Nephron (organoid): ENCODE results near the gene UNC119.

Experiments used
- H3K27ac Mint-ChIP-seq, 3 experiments: 2 replicates each; pipeline ENCODE4 v1.8.0; 2020; ENCODE audit warnings: mixed read lengths in 3 of 3, mild to moderate bottlenecking in 2 of 3, moderate library complexity in 1 of 3
- H3K27me3 Mint-ChIP-seq: 2 replicates; pipeline ENCODE4 v1.8.0; 2021; ENCODE audit warnings: low read depth, mild to moderate bottlenecking, moderate library complexity, mixed read lengths
- H3K36me3 Mint-ChIP-seq: 2 replicates; pipeline ENCODE4 v1.8.0; 2020; ENCODE audit warnings: low read depth, mixed read lengths
- H3K4me1 Mint-ChIP-seq: 2 replicates; pipeline ENCODE4 v1.8.0; 2020; ENCODE audit warnings: mixed read lengths
- H3K4me3 Mint-ChIP-seq, 3 experiments: 2 replicates each; pipeline ENCODE4 v1.8.0; 2020; ENCODE audit warnings: mild to moderate bottlenecking in 3 of 3, mixed read lengths in 3 of 3, moderate library complexity in 2 of 3
- H3K9me3 Mint-ChIP-seq: 2 replicates; pipeline ENCODE4 v1.8.0; 2020; ENCODE audit warnings: mixed read lengths
- CTCF ChIP-seq, 3 experiments: fragments of 200-600 bp; sonication (generic); IDR thresholded peaks; one replicate each; pipeline ENCODE4 v1.5.0; 2021; ENCODE audit warnings: antibody characterized with exemption in 3 of 3; ENCODE audit not compliant: unreplicated experiment in 3 of 3

Gene UNC119

GRCh38 chr17:28534740-28535375 is 17.6 kb downstream of the UNC119 start:
- H3K27ac Mint-ChIP-seq: no peak overlapping the region
- no peaks in the 10 kb centered on the region for H3K4me1 Mint-ChIP-seq
- peaks cover 8% of the 10 kb centered on the region for H3K27me3 Mint-ChIP-seq
- no peaks in the 10 kb centered on the region for H3K36me3 Mint-ChIP-seq
- no peak overlapping the region for H3K4me3 Mint-ChIP-seq
- no peaks in the 10 kb centered on the region for H3K9me3 Mint-ChIP-seq
- TF ChIP-seq CTCF (IDR thresholded peaks at IDR 0.05; ENCODE audit: unreplicated experiment in 3 of 3): no peak

GRCh38 chr17:28533091-28533807 is 19.2 kb downstream of the UNC119 start:
- Mint-ChIP-seq H3K36me3 (no peaks in the 10 kb centered on the region), H3K9me3 (no peaks in the 10 kb centered on the region), H3K27me3 (peaks cover 12% of the 10 kb centered on the region), H3K27ac (no peak overlapping the region), H3K4me1 (no peaks in the 10 kb centered on the region), H3K4me3 (no peak overlapping the region)
- no peak for TF ChIP-seq CTCF (IDR thresholded peaks at IDR 0.05; ENCODE audit: unreplicated experiment in 3 of 3)

- H3K4me1 Mint-ChIP-seq: peaks cover 2% of the 10 kb centered on the region
- TF ChIP-seq CTCF (IDR thresholded peaks at IDR 0.05; ENCODE audit: unreplicated experiment in 3 of 3): no peak
Measured at GRCh38 chr17:28532050-28532960, 20.1 kb downstream of the UNC119 start.

GRCh38 chr17:28530926-28531325 is 21.5 kb downstream of the UNC119 start:
- no peak overlapping the region for H3K27ac Mint-ChIP-seq
- H3K27me3 Mint-ChIP-seq: peaks cover 17% of the 10 kb centered on the region
- H3K4me1 Mint-ChIP-seq: peaks cover 6% of the 10 kb centered on the region
- no peak overlapping the region for H3K4me3 Mint-ChIP-seq
- H3K36me3 Mint-ChIP-seq: no peaks in the 10 kb centered on the region
- H3K9me3 Mint-ChIP-seq: no peaks in the 10 kb centered on the region
- TF ChIP-seq CTCF (IDR thresholded peaks at IDR 0.05; ENCODE audit: unreplicated experiment in 3 of 3): no peak

More at GRCh38 chr17:28532050-28532960, 20.1 kb downstream of the UNC119 start:
- Mint-ChIP-seq H3K9me3 (no peaks in the 10 kb centered on the region), H3K27me3 (peaks cover 14% of the 10 kb centered on the region), H3K27ac (peak overlapping the region in 1 of 3 experiments; percentile 30), H3K4me3 (no peak overlapping the region), H3K36me3 (no peaks in the 10 kb centered on the region)

- Mint-ChIP-seq H3K9me3 (no peaks in the 10 kb centered on the region), H3K4me1 (peaks cover 7% of the 10 kb centered on the region), H3K4me3 (no peak overlapping the region), H3K27ac (no peak overlapping the region), H3K27me3 (peaks cover 17% of the 10 kb centered on the region), H3K36me3 (no peaks in the 10 kb centered on the region)
- no peak for TF ChIP-seq CTCF (IDR thresholded peaks at IDR 0.05; ENCODE audit: unreplicated experiment in 3 of 3)
Measured at GRCh38 chr17:28530250-28530649, 22.2 kb downstream of the UNC119 start.
